Measurements from ENCODE around the gene PSMC1.
A peak's percentile ranks its signal among the peaks of the same experiment; 100 is the strongest.

PSMC1 gene

GRCh38 chr14:90302529-90303303 is 46.4 kb downstream of the PSMC1 start:
- DNase-seq, result no peak

GRCh38 chr14:90303473-90303872 is 47.1 kb downstream of the PSMC1 start:
- DNase-seq, result no peak

DNA sequence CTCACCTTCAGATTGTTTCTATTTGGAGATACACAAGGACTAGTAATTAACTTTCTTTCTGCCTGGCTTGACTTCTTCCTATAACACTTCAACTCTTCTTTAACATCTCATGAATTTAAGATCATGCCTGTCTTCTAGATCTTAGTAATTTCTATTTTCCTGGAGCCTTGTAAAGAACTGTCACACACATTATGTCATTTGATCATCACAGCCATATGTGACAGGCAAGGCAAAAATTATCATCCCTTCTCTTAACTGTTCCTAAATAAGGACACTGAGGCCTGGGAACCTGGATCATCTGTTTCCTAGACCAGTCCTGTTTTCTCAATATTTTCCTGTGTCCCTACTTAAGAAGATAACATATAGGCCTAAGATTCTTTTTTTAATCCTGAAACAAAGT is 48.1 kb downstream of the PSMC1 start:
- DNase-seq, result no peak

DNA sequence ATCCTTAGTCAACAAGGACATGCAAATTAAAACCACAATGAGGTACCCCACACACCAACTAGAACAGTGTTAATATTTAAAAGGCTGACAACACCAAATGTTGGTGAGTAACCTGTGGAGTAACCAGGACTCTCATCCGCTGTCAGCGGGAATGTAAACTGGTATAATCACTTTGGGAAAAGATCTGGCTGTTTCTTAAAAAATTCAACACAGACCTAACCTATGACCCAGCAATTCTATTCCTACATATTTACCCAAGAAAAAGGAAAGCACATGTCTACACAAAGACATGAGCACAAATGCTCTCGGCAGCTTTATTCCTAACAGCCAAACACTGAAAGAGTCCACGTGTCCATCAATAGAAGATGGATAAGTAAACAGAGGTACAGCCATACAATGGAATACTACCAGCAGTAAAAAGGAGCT is 48.8 kb downstream of the PSMC1 start:
- no peak for DNase-seq

GRCh38 chr14:90308561-90308960 is 52.2 kb downstream of the PSMC1 start:
- no peak for DNase-seq

GRCh38 chr14:90317286-90317685 is 60.9 kb downstream of the PSMC1 start:
- DNase-seq, result no peak

DNA sequence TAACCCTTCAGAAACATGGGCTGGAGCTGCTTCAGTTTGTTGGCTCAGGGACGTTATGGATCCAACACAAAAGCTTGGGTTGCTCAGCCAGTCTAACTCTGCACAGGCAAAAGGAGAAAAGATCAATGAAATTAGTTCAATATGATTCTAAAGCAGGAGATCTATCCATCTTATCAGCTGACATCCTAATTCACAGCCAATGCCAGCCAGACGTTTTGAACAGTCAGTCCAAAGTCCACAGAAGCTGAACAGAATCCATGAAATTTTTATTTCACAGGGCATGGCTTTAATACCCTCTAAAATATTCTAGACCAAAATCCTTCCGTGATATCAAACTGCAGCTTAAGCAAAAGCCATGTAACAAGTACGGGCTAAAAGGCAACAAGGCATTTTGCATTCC is 61.7 kb downstream of the PSMC1 start:
- no peak for DNase-seq

GRCh38 chr14:90319173-90319572 is 62.8 kb downstream of the PSMC1 start:
- peak; percentile 41 for DNase-seq

GRCh38 chr14:90319634-90320541 is 63.5 kb downstream of the PSMC1 start:
- DNase-seq, result peak; percentile 2

GRCh38 chr14:90321891-90322290 is 65.5 kb downstream of the PSMC1 start:
- no peak for DNase-seq
